NCI-H1930 (cell line): Measurements from ENCODE around the gene PPP3CA.
"Not testable (repeated sequence)": the region's sequence is repeated elsewhere in the genome, so short reads cannot be mapped to it uniquely, and the experiment has no call there.

Experiments
- DNase-seq, 2 experiments: peaks; one replicate each; lab custom pipeline; 2025; lab: John Stamatoyannopoulos, UW

The PPP3CA gene

DNA sequence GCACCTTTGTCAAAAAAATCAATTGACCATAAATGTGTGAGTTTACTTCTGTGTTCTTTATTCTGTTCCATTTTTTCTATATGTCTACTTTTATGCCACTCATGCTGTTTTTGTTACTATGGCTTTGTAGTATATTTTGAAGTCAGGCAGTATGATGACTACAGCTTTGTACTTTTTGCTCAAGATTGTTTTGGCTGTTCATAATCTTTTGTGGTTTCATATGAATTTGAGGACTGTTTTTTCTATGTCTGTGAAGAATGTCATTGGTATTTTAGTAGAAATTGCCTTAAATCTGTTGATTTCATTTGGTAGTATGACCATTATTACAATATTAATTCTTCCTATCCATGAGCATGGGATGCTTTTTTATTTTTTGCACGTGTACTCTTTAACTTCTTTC lies 346.8 kb downstream of the PPP3CA start:
- DNase-seq, result no peak

DNA sequence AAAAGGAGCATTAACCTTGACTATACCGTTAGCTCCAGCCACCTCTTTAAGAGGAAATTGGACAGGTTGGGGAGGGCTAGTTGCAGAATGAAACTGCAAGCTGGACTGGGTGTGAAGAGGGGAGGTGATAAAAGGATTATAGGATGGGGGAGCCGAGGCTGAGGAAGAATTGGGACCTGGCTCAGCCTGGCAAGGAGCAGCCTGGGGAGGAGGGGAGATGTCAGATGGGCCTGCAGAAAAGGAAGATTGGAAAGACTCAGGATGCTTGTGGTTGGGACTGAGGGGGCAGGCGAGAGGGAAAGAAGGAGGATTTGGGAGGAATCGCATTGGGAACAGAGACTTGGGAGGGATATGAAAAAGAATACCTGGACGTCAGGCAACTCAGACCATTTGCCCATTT lies 351.7 kb downstream of the PPP3CA start:
- no peak for DNase-seq

GRCh38 chr4:100995002-100995401 lies 352.3 kb downstream of the PPP3CA start:
- DNase-seq, result not testable (repeated sequence)

- DNase-seq, result not testable (repeated sequence)
Observed at GRCh38 chr4:100991332-100992069, 355.8 kb downstream of the PPP3CA start.

GRCh38 chr4:100989401-100989800 lies 357.9 kb downstream of the PPP3CA start:
- no peak for DNase-seq

DNA sequence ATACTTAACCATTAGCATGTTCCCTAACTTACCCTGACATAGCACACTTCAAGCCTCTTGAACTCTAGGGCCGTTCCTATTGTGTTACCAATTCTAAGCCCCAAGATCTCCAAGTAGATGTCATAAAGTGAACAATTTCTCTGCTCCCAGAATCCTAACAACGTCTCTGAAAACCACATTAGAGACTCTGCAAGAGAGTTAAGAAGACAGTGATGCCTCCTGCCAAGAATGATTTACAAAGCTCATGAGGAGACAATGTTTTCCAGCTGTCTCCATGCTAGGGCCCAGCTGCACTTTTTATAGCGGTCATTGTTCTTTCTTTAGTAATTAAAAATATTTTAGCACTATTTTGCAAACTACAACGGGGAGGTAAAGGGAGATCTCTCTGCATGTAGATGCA lies 358.4 kb downstream of the PPP3CA start:
- no peak for DNase-seq

DNA sequence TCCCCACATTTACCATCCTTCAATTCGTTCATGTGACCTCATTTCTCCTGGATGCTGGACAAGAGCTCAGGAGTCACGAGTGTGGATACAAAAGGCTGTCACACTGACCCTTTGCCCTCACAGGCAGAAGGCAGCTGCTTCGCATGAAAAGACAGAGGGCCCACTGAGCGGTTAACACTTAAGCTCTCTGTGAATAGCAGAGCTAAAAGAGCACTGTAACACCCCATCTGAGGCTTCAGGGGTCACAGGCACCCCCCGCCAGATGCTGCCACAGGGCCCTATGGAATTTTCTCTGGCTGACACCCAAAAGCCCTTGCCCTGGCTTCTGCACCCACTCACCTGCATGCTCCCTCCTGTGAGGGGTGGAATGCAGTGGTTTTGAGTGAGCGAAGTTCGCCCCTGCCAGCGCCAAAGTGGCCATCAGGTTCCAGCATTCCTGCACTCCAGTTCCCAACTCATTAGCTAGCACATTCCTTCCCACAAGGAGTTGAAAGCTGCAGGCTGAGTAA lies 360.9 kb downstream of the PPP3CA start:
- DNase-seq, result no peak

DNA sequence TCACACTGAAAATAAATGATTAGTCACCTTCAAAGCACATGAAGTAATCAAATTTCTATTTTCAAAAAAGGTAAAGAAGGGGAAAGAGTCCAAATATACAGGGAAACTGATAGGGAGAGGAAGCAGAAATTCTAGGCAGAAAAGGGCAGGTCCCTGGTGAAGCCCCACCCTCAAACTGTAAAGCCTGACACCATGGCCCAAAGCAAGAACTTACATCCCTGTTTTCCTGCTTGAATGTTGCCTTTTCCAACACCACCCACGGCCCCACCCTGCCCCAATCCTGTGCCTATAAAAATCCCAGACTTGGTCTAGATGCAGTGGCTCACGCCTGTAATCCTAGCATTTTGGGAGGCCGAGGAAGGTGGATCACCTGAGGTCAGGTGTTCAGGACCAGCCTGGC lies 361.8 kb downstream of the PPP3CA start:
- DNase-seq, result no peak

GRCh38 chr4:100984901-100985300 lies 362.4 kb downstream of the PPP3CA start:
- no peak for DNase-seq

DNA sequence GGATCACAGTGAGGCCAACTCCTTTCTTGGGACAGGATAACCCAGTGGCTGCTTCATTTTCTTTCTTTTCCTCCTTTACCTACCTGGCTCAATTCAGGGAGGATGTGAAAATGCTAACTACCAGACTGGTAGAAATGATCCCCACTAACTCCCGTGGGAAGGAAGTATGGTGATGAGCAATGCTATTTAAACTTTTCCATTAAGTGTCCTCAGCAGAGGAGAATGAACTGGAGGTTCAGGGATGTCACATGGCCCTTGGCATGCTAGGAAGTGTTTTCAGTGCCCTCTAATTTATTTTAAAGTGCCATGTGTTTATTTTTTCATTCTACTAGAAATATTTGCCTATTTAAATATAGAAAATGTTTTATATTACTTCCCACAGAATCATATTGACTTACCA lies 363.9 kb downstream of the PPP3CA start:
- DNase-seq, result no peak

DNA sequence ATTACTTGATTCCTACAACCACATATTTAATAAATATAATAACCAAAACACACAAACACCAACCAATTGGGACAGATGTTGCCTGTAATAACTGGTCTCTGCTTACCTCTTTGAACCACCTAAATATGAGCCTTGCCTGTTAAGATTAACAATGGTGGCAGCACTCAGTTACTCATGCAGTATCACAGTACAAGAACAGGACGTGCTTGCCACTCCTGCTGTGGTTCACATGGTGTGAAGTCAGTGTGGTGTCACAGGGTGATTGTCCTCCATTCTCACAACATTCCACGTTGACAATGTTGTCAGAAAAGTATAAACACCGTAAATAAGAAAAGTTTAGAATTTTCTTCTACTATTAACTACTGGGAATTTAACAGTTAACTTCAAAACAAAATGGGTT lies 365.0 kb downstream of the PPP3CA start:
- DNase-seq, result no peak

- DNase-seq, result no peak
Observed at GRCh38 chr4:100981447-100982204, 365.7 kb downstream of the PPP3CA start.

GRCh38 chr4:100979736-100980135 lies 367.6 kb downstream of the PPP3CA start:
- DNase-seq, result no peak

DNA sequence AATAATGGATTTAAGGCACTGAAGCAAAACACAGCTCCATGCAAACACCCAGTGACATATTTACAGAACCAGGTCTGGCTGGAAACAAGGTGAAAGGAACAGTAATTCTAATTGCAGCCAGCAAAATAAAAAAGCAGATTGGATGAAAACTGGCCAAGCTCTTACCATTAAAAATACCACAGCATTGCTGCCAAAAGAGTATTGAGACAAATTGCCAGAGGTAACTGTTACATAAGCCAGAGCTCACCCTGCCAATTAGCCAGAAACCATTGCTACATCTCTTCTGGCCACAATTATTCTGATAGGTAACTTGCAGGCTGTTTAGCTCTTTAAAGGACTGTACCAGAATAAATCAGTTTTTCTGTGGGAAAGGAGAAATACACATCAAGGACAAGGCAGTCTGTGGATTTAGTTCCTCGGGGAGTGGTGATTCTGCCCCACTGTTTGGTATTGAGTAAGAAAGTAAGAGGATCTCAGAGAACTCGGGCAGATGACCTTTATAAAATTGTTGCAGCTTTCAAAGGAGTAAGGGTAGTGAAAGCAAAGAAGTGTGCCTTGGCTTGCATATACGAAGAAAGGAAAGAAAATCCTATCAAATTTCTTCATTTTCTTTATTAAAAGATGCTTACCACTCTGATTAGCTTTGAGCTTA lies 369.5 kb downstream of the PPP3CA start:
- DNase-seq, result no peak

GRCh38 chr4:100977274-100977673 lies 370.1 kb downstream of the PPP3CA start:
- no peak for DNase-seq
